UCSD-AML1 (cell line): ENCODE data around the gene BRI3BP.
"Not testable (repeated sequence)": the region's sequence is repeated elsewhere in the genome, so short reads cannot be mapped to it uniquely, and the experiment has no call there.

Source experiments
- DNase-seq: peaks from one replicate; lab custom pipeline; 2025; ENCODE audit not compliant: unreplicated experiment; lab: John Stamatoyannopoulos, UW

Gene BRI3BP

DNA sequence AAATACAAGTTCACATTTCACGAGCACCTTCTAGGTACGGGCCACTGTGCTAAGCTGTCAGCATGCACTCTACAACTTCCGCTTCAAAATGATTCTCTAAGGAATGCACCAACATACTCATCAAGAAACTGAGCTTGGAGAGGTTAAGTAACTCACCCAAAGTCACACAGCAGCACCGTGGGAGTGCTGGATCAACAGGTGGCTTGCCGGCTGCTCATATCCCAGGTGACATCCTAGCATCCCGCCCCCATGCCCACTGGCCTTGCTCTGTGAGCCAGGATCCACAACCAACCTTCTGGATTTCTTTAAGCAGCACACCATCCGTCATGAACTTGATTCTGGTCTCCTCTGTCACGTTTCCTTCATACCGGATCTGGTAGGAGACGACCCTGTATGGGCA, 21.2 kb upstream of the BRI3BP start:
- DNase-seq: no peak

DNA sequence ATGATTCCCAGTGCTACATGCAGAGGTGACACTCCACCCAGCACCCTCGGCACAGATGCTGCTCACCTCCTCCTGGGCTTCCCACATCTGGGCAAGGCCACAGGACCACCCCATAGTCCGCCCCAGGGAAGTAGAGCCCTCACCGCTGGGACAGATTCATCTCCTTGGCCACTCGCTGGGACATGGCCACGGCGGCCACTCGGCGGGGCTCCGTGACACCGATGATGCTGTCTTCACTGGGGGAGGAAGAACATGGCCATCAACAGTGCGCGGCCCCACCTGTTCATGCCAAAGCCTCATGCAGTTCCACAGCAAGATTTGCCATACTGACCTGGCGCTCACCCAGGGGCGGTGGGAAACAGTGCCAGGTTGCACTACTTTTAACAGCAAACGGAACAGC, 18.2 kb upstream of the BRI3BP start:
- DNase-seq: no peak

DNA sequence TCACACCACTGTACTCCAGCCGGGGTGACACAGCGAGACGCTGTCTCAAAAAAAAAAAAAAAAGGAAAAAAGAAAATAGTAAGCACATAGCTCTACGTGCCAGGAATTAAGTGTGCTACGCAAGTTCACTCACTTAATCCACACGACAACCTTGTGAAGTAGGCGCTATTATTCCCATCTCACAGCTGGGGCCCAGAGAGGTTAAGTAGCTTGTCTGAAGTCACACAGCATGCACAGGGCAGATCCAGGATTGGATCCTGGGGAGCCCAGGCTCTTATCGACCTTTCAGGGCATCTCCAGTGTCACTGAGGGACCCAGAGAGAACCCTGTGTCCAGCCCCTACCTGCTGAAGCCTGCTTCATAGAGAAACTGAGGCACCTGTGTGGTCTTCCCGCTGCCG, 16.4 kb upstream of the BRI3BP start:
- no peak for DNase-seq

DNA sequence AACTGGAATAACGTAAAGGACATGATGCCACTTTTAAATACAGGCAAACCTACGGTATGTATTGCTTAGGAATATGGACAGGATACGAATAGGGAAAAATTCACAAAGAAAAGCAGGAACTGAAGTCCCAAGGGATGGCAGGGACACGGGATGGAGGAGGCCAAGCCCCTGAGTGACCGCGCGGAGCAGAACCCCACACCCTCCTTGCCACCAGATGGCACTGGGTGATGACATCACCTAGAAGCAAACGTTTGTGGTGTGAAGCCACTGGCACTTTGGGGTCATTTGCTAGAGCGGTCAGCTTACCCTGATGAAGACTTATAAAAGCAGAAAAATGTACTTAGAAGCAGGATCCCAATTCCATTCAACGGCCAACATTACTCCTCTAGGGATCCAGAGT, 13.9 kb upstream of the BRI3BP start:
- DNase-seq: no peak

DNA sequence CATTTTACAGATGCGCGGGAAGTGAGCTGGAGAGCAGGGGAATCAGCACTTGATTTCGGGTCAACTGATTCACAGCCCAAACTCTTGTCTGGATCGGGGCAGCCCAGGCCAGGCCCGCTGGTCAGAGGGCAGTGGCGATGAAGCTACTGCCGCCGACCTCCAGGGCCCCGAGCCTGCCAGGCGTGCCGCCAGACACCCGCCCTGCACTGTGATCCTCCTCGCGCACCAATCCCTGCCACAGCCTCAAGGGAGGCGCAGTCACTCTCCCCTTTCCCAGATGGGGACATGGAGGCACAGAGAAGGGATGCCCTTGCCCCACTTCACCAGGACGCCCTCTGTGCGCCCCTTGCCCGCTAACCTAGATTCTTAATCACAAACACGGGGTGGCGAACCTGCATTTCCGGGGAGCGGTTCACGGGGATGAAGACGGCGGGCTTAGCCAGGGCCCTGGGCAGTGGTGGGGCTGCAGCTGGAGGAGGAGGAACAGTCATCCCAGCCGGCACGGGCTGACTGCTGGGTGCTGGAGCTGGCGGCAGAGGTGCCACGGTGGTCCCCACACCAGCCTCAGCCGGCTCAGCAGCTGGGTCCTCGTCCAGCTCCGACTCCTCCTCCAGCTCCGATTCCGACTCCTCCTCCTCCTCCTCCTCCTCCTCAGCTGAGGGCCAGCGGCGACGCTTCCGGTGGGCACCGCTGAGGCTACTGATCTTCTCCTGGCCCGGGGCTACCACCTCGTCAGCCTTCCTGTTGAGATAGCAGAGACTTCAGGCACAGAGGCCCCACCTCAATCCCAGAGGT, 13.2 kb upstream of the BRI3BP start:
- DNase-seq: no peak

DNA sequence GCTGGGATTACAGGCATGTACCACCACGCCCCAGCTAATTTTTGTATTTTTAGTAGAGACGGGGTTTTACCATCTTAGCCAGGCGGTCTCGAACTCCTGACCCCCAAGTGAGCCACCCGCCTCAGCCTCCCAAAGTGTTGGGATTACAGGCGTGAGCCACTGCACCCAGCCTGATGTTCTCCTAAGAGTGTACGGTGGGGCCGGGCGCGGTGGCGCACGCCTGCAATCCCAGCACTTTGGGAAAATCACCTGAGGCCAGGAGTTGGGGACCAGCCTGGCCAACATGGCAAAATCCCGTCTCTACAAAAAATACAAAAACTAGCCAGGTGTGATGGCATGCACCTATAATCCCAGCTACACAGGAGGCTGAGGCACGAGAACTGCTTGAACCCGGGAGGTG, 6.6 kb upstream of the BRI3BP start:
- DNase-seq: not testable (repeated sequence)

DNA sequence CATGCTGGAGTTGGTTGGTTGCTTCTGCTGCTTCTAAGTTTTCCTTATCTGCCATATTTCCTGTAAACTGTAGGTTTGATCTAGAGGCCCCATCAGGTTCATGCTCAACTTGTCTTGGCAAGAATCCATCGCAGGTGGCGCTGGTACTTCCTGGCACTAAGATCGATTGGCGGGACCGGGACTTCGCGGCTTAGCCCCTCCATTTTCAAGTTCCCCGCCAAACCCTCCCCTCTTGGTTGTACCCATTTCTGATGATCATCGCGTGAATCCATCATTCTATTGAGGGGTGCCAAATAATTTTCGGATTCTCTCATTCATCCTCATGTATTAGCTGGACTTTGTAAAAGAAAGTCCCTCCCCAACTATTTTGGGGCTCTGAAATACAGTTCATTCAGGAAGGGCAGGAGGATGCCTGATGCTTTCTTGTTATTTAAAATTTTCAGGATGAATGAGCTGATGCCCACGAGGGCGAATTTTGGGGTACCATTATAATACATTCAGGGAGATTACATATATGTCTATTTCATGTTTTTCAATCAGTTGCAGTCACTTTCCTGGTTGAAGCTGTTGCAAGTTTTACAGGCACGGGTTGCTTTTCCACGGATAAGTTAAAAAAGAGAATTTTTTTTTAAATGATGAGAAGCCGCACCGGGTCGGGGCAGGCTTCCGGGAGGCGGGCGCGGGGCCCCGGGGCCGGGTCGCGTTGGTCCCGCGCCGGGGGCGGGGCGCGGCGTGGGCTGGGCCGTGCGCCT, 395 bp upstream of the BRI3BP start:
- peak; percentile 76 for DNase-seq

DNA sequence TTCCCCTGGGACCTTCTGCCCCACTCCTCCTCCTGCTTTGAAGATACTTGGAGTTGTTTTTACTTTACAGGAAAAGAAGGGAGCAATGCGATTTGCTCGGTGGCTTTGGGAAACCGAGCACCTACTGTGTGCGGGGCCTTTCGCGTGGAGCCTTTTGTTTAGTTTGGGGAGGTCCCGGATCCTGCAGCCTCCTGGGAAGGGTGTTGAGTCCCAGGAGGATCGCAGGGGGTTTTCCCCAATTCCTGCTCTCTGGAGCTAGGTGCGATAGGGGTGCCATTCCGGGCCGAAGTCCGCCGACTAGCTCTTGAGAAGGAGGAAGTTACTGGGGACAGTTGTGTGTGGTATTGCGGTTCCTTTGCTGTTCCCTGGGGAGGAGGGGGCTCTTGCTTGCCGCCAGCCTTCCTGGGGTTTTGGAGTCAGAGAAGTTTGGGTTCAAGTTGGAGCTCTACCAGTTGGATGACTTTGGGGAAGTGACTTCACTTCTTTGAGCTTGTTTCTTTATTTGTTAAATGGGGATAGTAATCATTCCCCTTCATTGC, 1.1 kb downstream of the BRI3BP start:
- DNase-seq: peak; percentile 67

DNA sequence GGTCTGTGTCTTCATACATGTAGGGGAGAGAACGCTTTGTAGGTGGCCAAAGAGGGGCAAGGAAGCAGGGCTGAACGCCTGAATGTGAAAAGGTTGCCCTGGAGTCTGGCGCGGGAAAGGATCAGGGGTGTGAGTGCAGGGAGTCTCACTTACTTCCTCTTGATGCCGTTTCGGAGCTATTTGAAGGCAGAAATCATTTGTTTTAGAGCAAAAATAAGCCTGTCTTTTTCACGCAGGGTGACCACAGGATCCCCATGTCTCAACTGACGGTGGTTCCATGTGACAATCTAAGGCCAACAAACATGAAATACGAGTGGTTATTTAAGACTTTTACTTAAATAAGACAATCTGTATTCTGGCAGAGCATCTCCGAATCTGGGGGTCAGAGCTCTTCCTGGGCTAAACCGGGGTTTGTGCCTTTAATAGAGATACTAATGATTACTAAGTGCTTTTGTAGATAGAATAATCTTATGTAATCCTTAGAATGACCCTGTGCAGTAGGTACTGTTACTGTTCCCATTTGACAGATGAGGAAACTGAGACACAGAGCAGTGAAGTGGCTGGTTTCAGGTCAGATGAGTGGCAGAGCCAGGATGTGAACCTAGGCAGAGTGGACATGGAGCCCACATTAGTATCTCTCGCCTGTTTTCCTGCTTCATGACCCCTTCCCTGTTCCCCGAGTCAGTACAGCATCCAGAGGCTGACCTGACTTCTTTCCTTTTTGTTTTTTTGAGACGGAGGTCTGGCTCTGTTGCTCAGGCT, 1.9 kb downstream of the BRI3BP start:
- peak; percentile 19 for DNase-seq

DNA sequence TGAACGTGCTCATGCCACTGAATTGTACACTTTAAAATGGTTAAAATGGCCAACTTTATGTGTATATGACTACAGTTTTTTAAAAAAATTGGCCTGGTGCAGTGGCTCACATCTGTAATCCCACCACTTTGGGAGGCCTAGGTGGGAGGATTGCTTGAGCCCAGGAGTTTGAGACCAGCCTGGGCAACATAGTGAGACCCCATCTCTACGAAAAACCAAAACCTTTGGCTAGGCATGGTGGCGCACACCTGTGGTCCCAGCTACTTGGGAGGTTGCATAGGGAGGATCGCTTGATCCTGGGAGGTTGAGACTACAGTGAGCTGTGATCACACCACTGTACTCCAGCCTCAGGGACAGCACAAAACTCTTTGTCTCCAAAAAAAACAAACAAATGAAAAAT, 5.3 kb downstream of the BRI3BP start:
- no peak for DNase-seq

DNA sequence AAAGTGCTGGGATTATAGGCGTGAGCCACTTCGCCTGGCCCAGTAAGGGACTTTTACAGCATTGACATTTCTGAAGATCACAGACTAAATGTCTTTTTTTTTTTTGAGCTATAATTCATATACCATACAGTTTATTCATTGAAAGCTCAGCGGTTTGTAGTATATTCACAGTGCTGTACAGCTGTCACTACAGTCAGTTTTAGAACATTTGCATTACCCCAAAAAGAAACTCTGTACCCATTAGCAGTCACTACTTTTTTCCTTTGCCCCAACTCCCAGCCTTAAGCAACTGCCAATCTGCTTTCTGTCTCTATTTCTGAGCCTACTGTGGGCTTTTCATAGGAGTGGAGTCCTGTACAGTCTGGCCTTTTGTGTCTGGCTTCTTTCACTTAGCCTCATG, 8.2 kb downstream of the BRI3BP start:
- DNase-seq: no peak

DNA sequence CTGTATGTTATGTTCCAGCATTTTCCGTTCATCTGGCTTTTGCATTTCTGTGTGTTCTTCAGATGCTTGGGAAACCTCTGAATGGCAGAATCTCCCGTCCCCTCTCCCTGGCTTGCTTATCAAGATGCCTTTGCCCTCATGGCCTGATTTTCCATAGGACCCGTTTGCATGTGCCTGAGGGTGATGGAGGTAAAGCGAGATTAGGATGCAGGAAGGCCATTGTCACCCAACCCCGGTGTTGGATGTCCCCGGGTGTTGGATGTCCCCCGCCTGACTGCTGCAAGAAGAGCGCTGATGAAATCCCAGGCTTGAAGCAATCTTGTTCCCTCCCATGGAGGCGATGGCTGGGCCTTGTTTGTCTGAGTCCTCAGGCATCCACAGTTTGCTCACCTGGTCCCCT, 9.6 kb downstream of the BRI3BP start:
- DNase-seq: no peak

DNA sequence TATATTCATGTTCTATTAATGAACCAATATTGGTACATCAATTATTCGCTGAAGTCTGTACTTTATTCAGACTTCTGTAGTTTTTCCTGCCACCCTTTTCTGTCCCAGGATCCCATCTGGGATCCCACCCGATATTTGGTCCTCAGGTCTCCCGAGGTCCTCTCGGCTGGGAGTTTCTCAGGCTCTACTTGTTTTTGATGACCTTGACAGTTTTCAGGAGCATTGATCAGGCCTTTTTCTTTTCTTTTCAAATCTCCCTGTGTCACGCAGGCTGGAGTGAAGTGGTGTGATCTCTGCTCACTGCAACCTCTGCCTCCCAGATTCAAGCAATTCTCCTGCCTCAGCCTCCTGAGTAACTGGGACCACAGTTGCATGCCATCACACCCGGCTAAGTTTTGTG, 11.2 kb downstream of the BRI3BP start:
- no peak for DNase-seq

DNA sequence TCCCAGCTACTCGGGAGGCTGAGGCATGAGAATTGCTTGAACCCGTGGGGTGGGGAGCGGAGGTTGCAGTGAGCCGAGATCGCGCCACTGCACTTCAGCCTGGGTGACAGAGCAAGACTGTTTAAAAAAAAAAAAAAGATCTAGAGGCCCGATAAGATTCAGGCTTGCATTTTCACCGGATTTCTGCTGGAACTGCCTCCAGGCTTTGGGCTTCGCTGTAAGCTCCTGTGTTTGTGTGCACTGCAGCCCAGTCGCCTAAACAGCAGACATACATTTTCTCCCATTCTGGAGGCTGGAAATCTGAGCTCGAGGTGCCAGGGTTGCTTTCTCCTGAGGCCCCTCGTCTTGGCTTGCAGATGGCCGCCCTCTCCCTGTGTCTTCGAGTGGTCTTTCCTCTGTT, 12.2 kb downstream of the BRI3BP start:
- DNase-seq: no peak

DNA sequence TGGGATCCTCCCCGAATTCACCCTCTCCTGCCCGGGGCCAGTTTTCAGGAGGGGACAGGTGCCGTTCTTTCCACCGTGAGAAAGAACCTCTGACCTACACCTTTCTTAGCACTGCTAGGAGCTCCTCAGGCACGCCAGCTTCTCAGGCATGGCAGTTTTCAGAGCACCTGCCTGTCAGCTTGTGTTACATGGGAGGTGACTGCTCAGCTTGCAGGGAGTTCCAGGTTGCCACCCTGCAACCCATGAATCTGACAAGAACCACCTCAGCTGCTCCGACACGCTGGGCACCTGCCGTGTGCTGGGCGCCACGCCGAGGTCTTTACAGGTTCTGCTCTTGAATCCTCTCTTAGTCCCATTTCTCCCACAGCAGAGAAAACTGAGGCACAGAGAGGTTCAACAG, 12.9 kb downstream of the BRI3BP start:
- DNase-seq: no peak

DNA sequence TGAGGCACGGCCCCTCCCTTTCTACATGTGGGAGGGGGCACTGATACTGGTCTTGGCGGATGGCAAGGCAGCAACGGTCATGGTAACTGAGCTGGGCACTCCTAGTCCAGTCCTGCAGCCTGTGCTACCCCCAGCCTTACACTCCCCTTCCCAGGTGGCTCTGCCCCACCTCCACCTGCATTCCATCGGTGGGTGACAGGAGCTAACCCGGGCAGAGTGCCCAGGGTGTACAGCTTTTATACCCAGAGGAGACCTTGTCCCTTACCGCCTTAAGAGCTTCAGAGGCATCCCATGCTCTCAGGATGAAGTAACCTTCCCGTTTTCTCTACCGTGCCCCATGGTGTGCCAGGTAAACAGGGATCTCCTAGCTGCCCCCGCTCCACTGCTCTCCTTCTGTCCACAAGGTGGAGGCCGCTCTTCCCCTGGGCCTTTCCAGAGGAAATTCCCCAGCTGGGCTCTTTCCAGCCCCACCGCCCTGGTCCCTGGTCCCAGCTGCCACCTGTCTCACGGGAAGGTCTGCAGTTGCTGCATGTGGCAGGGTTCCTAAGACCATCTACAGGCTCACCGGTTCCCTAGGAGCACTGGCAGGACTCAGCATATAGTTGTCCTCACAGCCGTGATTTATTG, 20.5 kb downstream of the BRI3BP start:
- no peak for DNase-seq

DNA sequence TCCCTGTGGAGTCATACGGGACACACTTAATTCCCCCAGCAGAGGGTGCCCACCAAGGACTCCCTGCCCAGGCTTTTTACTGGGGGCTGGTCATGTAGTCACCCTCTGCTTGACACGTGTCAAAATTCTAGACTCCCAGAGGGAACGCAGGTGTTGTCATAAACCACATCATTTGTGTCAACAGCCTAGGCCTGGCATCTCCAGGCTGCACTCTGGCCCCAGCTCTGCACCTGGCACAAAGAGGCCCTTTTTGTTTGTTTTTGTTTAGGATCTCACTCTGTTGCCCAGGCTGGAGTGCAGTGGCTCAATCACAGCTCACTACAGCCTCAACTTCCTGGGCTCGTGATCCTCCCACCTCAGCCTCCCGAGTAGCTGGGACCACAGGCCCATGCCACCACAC, 21.1 kb downstream of the BRI3BP start:
- no peak for DNase-seq

DNA sequence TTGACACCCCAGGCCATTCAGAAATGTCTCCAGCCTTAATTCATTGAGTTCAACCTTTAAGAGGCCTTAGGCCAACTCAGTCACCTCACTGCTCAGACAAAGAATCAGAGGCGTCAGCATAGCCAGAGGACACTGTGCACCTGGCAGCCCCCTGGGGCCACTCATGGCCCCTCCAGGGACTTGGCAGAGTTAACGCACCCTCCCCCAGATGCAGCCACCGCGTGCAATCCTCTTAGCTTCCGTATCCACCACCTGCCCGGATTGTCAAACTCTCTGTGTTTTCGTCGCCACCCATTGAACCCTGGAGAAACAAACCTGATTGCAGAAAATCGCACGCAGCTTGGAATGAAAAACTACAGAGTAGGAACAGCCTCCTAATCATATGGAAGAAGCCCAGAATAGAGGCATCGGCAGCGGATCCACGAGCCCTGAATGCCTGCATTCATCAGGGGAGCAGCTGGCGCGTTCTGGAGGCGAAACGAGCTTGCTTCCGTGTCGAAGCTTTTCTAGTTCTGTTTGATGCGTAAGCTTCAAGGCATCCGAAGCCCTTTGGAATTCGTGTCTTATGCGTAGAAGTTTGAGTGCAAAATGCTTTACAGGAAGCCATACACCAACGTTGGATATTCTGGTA, 22.4 kb downstream of the BRI3BP start:
- no peak for DNase-seq

DNA sequence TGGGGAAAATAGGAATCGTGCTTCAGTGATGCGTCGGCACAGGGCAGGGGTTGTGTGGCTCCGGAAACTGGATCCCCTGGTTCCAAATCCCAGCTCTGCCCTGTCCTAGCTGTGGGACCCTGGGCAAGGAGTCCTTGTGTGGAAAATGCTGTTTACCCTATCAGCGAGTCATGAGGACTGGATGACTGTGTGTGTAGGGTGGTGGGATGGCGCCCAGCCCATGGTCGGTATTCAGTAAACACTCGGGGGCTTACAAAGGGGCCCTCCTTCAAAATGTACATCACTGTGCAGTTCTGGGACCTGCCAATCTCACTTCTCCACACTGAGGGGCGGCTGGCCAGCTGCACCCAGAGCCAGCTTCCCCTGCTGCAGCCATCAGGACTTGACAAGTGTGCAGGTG, 24.4 kb downstream of the BRI3BP start:
- DNase-seq: no peak

DNA sequence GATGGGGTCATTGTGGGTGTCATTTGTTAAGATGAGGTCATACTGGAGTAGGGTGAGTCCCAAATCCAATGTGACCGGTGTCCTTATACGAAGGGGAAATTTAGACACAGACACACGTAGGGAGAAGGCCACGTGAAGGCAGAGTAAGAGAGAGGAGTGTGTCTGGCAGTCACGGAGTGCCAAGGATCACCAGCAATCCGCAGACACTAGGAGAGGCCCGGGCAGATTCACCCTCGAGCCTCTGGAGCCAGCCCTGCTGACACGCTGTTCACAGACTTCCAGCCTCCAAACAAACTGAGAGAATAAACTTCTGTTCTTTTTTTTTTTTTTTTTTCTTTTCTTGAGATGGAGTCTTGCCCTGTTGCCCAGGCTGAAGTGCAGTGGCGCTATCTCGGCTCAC, 24.9 kb downstream of the BRI3BP start:
- no peak for DNase-seq

DNA sequence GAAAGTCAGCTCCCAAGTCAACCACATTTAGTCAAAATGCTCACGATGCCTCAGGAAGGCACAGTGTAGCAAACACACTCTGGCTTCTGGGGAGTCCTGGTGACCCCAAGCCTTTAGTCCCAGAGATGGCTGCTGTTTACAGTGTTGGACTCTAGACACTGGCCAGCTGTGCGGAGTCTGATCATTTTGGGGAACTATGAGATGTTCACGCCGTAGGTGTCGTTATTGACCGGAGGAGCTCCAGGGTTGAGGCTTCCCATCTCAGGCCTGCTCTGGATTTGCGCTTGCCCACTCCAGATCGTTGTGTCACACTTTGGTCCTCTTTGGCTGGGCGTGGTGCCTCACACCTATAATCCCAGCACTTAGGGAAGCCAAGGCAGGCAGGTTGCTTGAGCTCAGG, 27.7 kb downstream of the BRI3BP start:
- no peak for DNase-seq
